Vagina (tissue), 2 donors: ENCODE results near the gene TAC4. TPM values are rescaled to one million over a fixed set of nuclear protein-coding genes. Genes with fewer than 3 reads are reported as not detected.

Experiments used
- DNase-seq, 2 donors: peaks; one replicate each; pipeline ENCODE4 v3.0.0-alpha.2; 2017; ENCODE audit errors: extremely low spot score in 2 of 2
- H3K27ac ChIP-seq: fragments of 200-600 bp; sonication (generic); one replicate; pipeline ENCODE4 v1.5.1; 2019
- H3K27me3 ChIP-seq: fragments of 200-600 bp; sonication (generic); one replicate; pipeline ENCODE4 v1.5.1; 2019
- H3K36me3 ChIP-seq, 2 donors: fragments of 200-600 bp; sonication (generic); one replicate each; pipeline ENCODE4 v1.5.1; 2017 to 2019
- H3K4me1 ChIP-seq: fragments of 200-600 bp; sonication (generic); one replicate; pipeline ENCODE4 v1.5.1; 2019
- H3K4me3 ChIP-seq, 2 donors: fragments of 200-600 bp; sonication (generic); 1 replicate in 1 of 2; 2 replicates in 1 of 2; pipeline ENCODE4 v1.5.1; 2016 to 2019
- H3K9me3 ChIP-seq: fragments of 200-600 bp; sonication (generic); one replicate; pipeline ENCODE4 v1.5.1; 2019
- CTCF ChIP-seq, 3 experiments: fragments of 450-650 bp in 2 of 3; fragments of 200-600 bp in 1 of 3; sonication (generic) in 1 of 3; IDR thresholded peaks; one replicate each; pipeline ENCODE4 v1.5.1; 2017 to 2019; ENCODE audit warnings: antibody characterized with exemption in 3 of 3, mild to moderate bottlenecking in 2 of 3, moderate library complexity in 2 of 3
- POLR2A ChIP-seq, 2 donors: fragments of 450-650 bp; IDR thresholded peaks; one replicate each; pipeline ENCODE4 v1.6.1; 2017; ENCODE audit warnings: antibody characterized with exemption in 2 of 2, mild to moderate bottlenecking in 2 of 2, moderate library complexity in 2 of 2
- POLR2AphosphoS5 ChIP-seq, 2 donors: sonication (generic); formaldehyde crosslinking; IDR thresholded peaks; one replicate each; pipeline ENCODE4 v1.9.0; 2017; ENCODE audit warnings: antibody characterized with exemption in 2 of 2, mild to moderate bottlenecking in 2 of 2, low read depth in 1 of 2; ENCODE audit not compliant: insufficient read depth in 1 of 2
- intact Hi-C: fragments of 100-400 bp; cut with DNase I; formaldehyde crosslinking; loops from one replicate; pipeline ENCODE4 v1.15.1; 2023
- total RNA-seq: library from RNA; depleted of rRNA; stranded (reverse); fragments of >200 nt; gene quantifications from one replicate; pipeline ENCODE4 v1.2.3, GENCODE V29; 2016

Gene TAC4
- total RNA-seq, result not detected

GRCh38 chr17:49848019-49848473, at the start of gene TAC4:
Gene TAC4 (minus strand): TSS chr17:49848069. CDS start chr17:49848017, 52 bp downstream.
- Histone ChIP-seq H3K27me3 (no peaks in the 10 kb centered on the region), H3K36me3 (peaks cover 0 to 5% of the 10 kb centered on the region in 2 donors), H3K4me1 (peaks cover 13% of the 10 kb centered on the region), H3K4me3 (no peak within 1 kb of the TSS), H3K27ac (no peak within 1 kb of the TSS), H3K9me3 (no peaks in the 10 kb centered on the region)
- intact Hi-C loops, result no loop called here
- no peak for TF ChIP-seq POLR2AphosphoS5 (IDR thresholded peaks at IDR 0.05; ENCODE audit: insufficient read depth in 1 of 2, low read depth in 1 of 2)
- no peak for TF ChIP-seq CTCF (IDR thresholded peaks at IDR 0.05)
- no peak for TF ChIP-seq POLR2A (IDR thresholded peaks at IDR 0.05)
- no peak for DNase-seq

- TF ChIP-seq POLR2AphosphoS5 (IDR thresholded peaks at IDR 0.05; ENCODE audit: insufficient read depth in 1 of 2, low read depth in 1 of 2) (no peak), POLR2A (IDR thresholded peaks at IDR 0.05) (no peak), CTCF (IDR thresholded peaks at IDR 0.05) (no peak)
- Histone ChIP-seq H3K4me1 (no peaks in the 10 kb centered on the region), H3K4me3 (no peak overlapping the region), H3K27ac (no peak overlapping the region), H3K9me3 (no peaks in the 10 kb centered on the region), H3K36me3 (no peaks in the 10 kb centered on the region), H3K27me3 (no peaks in the 10 kb centered on the region)
- no peak for DNase-seq
- intact Hi-C loops, result no loop called here
Observed at GRCh38 chr17:49896860-49897259, 49.0 kb upstream of the TAC4 start.

- intact Hi-C loops, result no loop called here
- no peak for DNase-seq
- no peak overlapping the region for H3K27ac ChIP-seq
- H3K4me3 ChIP-seq, result no peak overlapping the region
- H3K9me3 ChIP-seq, result no peaks in the 10 kb centered on the region
- H3K4me1 ChIP-seq, result no peaks in the 10 kb centered on the region
- H3K36me3 ChIP-seq, result no peaks in the 10 kb centered on the region
- H3K27me3 ChIP-seq, result no peaks in the 10 kb centered on the region
- no peak for TF ChIP-seq CTCF (IDR thresholded peaks at IDR 0.05)
- TF ChIP-seq POLR2A (IDR thresholded peaks at IDR 0.05), result no peak
- TF ChIP-seq POLR2AphosphoS5 (IDR thresholded peaks at IDR 0.05; ENCODE audit: insufficient read depth in 1 of 2, low read depth in 1 of 2), result no peak
Observed at GRCh38 chr17:49896222-49896621, 48.4 kb upstream of the TAC4 start.

GRCh38 chr17:49895812-49896211, 47.9 kb upstream of the TAC4 start:
- H3K4me3 ChIP-seq, result no peak overlapping the region
- no peaks in the 10 kb centered on the region for H3K36me3 ChIP-seq
- no peak overlapping the region for H3K27ac ChIP-seq
- H3K27me3 ChIP-seq, result no peaks in the 10 kb centered on the region
- H3K9me3 ChIP-seq, result no peaks in the 10 kb centered on the region
- intact Hi-C loops, result no loop called here
- TF ChIP-seq POLR2AphosphoS5 (IDR thresholded peaks at IDR 0.05; ENCODE audit: insufficient read depth in 1 of 2, low read depth in 1 of 2) (no peak), CTCF (IDR thresholded peaks at IDR 0.05) (no peak), POLR2A (IDR thresholded peaks at IDR 0.05) (no peak)
- H3K4me1 ChIP-seq, result peaks cover 1% of the 10 kb centered on the region
- DNase-seq, result no peak

GRCh38 chr17:49894761-49895160, 46.9 kb upstream of the TAC4 start:
- Histone ChIP-seq H3K9me3 (no peaks in the 10 kb centered on the region), H3K27me3 (no peaks in the 10 kb centered on the region), H3K27ac (peak overlapping the region; percentile 58), H3K4me1 (peaks cover 12% of the 10 kb centered on the region), H3K36me3 (no peaks in the 10 kb centered on the region), H3K4me3 (no peak overlapping the region)
- intact Hi-C loops, result no loop called here
- TF ChIP-seq POLR2AphosphoS5 (IDR thresholded peaks at IDR 0.05; ENCODE audit: insufficient read depth in 1 of 2, low read depth in 1 of 2) (peak in 1 of 2 donors; percentile 36), POLR2A (IDR thresholded peaks at IDR 0.05) (no peak)
- no peak for DNase-seq
